Panc1 (cell line): Measurements from ENCODE around the gene SH2B2. TPM values are rescaled to one million over a fixed set of nuclear protein-coding genes. Genes with fewer than 3 reads are reported as not detected.

Experiments used
- ATAC-seq: fragments of 200-7000 bp; cut with Tn5 transposase; 2 replicates; pipeline ENCODE4 v1.9.1; 2020; ENCODE audit warnings: mild to moderate bottlenecking, moderate library complexity
- BruUV-seq: library from RNA; stranded (reverse); fragments of 400-500 nt; replicated peaks from 2 replicates; lab custom pipeline; 2021; lab: Mats Ljungman, UMichigan
- CTCF ChIA-PET: fragments of 300-600 bp; sonication (Branson Sonifier 250); formaldehyde crosslinking; loops from one replicate; lab custom pipeline; 2022; ENCODE audit warnings: antibody characterized with exemption; lab: Charles Lee
- POLR2A ChIA-PET: fragments of 300-600 bp; sonication (Branson Sonifier 250); formaldehyde crosslinking; loops from one replicate; lab custom pipeline; 2022; ENCODE audit warnings: antibody characterized with exemption; lab: Charles Lee
- DNase-seq: peaks from one replicate; pipeline ENCODE4 v3.0.0-alpha.2; 2010; ENCODE audit warnings: low read depth, low spot score
- H3K27ac ChIP-seq: 2 replicates; pipeline ENCODE4 v1.5.1; 2011; ENCODE audit warnings: mild to moderate bottlenecking, low read length, inconsistent platforms
- H3K27me3 ChIP-seq: fragments of 200-500 bp; sonication (Bioruptor generic); 2 replicates; pipeline ENCODE4 v1.6.0; 2014; ENCODE audit warnings: low read length, inconsistent platforms; ENCODE audit not compliant: control insufficient read depth, insufficient read depth
- H3K36me3 ChIP-seq: fragments of 200-500 bp; sonication (Bioruptor generic); 2 replicates; pipeline ENCODE4 v1.5.1; 2014; ENCODE audit warnings: inconsistent platforms, mild to moderate bottlenecking, low read length, moderate library complexity; ENCODE audit not compliant: control insufficient read depth, insufficient read depth
- H3K4me1 ChIP-seq: 2 replicates; pipeline ENCODE4 v1.5.1; 2011; ENCODE audit warnings: inconsistent platforms, mild to moderate bottlenecking, low read length, moderate library complexity; ENCODE audit not compliant: control insufficient read depth, insufficient read depth
- H3K4me3 ChIP-seq, 2 experiments: 2 replicates each; pipeline ENCODE4 v1.5.1; 2011 to 2012; ENCODE audit warnings: low read depth in 2 of 2, low read length in 2 of 2, mild to moderate bottlenecking in 2 of 2, inconsistent platforms in 1 of 2, moderate library complexity in 1 of 2
- H3K9me3 ChIP-seq: fragments of 200-500 bp; sonication (Bioruptor generic); 2 replicates; pipeline ENCODE4 v1.5.1; 2014; ENCODE audit warnings: low read depth, mild to moderate bottlenecking, inconsistent platforms, low read length, moderate library complexity; ENCODE audit not compliant: control insufficient read depth, insufficient read depth
- CTCF ChIP-seq: fragments of 450-650 bp; IDR thresholded peaks from 2 replicates; pipeline ENCODE4 v1.5.1; 2017; ENCODE audit warnings: mild to moderate bottlenecking
- SIN3A ChIP-seq: IDR thresholded peaks from 2 replicates; pipeline ENCODE4 v1.6.1; 2012; ENCODE audit warnings: low read depth, mild to moderate bottlenecking, low read length, moderate library complexity, borderline replicate concordance; ENCODE audit not compliant: insufficient read depth
- TCF7L2 ChIP-seq: IDR thresholded peaks from 2 replicates; pipeline ENCODE4 v1.6.1; 2011; ENCODE audit warnings: mild to moderate bottlenecking, low read depth, low read length, inconsistent platforms
- in situ Hi-C: cut with HindIII; loops from 2 replicates; pipeline ENCODE4 v1.10.0; 2016; ENCODE audit warnings: low sequenced_read_pairs, low pct_unique_long_range_greater_than_20kb
- intact Hi-C: fragments of 100-400 bp; cut with micrococcal nuclease; formaldehyde crosslinking; loops from one replicate; pipeline ENCODE4 v1.10.0; 2022; ENCODE audit not compliant: unreplicated experiment
- total RNA-seq: library from RNA; stranded (reverse); gene quantifications from one replicate; pipeline ENCODE4 v1.2.1, GENCODE V29; 2021; ENCODE audit not compliant: unreplicated experiment

SH2B2 gene
- total RNA-seq, 1 experiment from 2014 or later = 2.8 TPM

- no peak overlapping the region for H3K27ac ChIP-seq
- H3K9me3 ChIP-seq = no peaks in the 10 kb centered on the region
- H3K4me1 ChIP-seq = peaks cover 8% of the 10 kb centered on the region
- peak; percentile 91 for ATAC-seq
- no TSS peak for BruUV-seq
- no peak overlapping the region for H3K4me3 ChIP-seq
- TF ChIP-seq CTCF (peak; percentile 94), TCF7L2 (no peak)
- CTCF ChIA-PET = interaction anchor here (1.5 kb wide), 1 partner anchor 729 kb away, joined by 9 read pairs; no protein-coding TSS in a partner anchor
- in situ Hi-C loops (no loop called here), intact Hi-C loops (loop anchor here (5.0 kb wide), 1 partner anchor 730 kb away; no protein-coding TSS in a partner anchor)
- H3K27me3 ChIP-seq = no peaks in the 10 kb centered on the region
- H3K36me3 ChIP-seq = no peaks in the 10 kb centered on the region
- POLR2A ChIA-PET = no interaction called here
- DNase-seq = peak; percentile 52
These were observed 14.4 kb upstream of the SH2B2 start for GRCh38 chr7:102272075-102272916.

- POLR2A ChIA-PET = no interaction called here
- Histone ChIP-seq H3K27ac (no peak overlapping the region), H3K4me1 (peaks cover 8% of the 10 kb centered on the region), H3K9me3 (no peaks in the 10 kb centered on the region), H3K4me3 (no peak overlapping the region), H3K27me3 (no peaks in the 10 kb centered on the region), H3K36me3 (no peaks in the 10 kb centered on the region)
- in situ Hi-C loops = no loop called here
- BruUV-seq = no TSS peak
- ATAC-seq (peak; percentile 1; the same call in 1 of the 2 replicates), DNase-seq (no peak)
- CTCF ChIA-PET = interaction anchor here (0.6 to 1.5 kb wide), 3 partner anchors 25 to 731 kb away, joined by 3 to 9 read pairs (median 4); no protein-coding TSS in a partner anchor
- intact Hi-C loops = loop anchor here (5.0 kb wide), 1 partner anchor 731 kb away; no protein-coding TSS in a partner anchor
- no peak for TF ChIP-seq CTCF
- TF ChIP-seq SIN3A = no peak
These were observed 13.5 kb upstream of the SH2B2 start for GRCh38 chr7:102272917-102273748.
